IPS-15b (cell line): Measurements from ENCODE around the gene TAF11L13.
"Not testable (repeated sequence)": the region's sequence is repeated elsewhere in the genome, so short reads cannot be mapped to it uniquely, and the experiment has no call there.

Experiments
- H3K27me3 ChIP-seq: one replicate; pipeline ENCODE4 v1.6.1; 2013; ENCODE audit warnings: low read length; ENCODE audit not compliant: control insufficient read depth, insufficient read depth
- H3K36me3 ChIP-seq: one replicate; pipeline ENCODE4 v1.6.1; 2013; ENCODE audit warnings: low read length; ENCODE audit not compliant: control insufficient read depth, insufficient read depth
- H3K4me1 ChIP-seq: one replicate; pipeline ENCODE4 v1.6.1; 2013; ENCODE audit warnings: mild to moderate bottlenecking, low read length; ENCODE audit not compliant: control insufficient read depth, insufficient read depth
- H3K4me3 ChIP-seq: one replicate; pipeline ENCODE4 v1.5.1; 2013; ENCODE audit warnings: low read depth, low read length
- H3K9ac ChIP-seq: one replicate; pipeline ENCODE4 v1.6.1; 2013; ENCODE audit warnings: low read depth, mild to moderate bottlenecking, low read length
- H3K9me3 ChIP-seq: one replicate; pipeline ENCODE4 v1.6.1; 2013; ENCODE audit warnings: mild to moderate bottlenecking, low read length; ENCODE audit not compliant: control insufficient read depth, insufficient read depth

The TAF11L13 gene

GRCh38 chr5:17625686-17626085 lies 6.2 kb upstream of the TAF11L13 start:
- Histone ChIP-seq H3K36me3 (no peaks in the 10 kb centered on the region), H3K9ac (no peak overlapping the region), H3K27me3 (no peaks in the 10 kb centered on the region), H3K4me1 (no peaks in the 10 kb centered on the region), H3K9me3 (no peaks in the 10 kb centered on the region), H3K4me3 (no peak overlapping the region)

- no peak within 1 kb of the TSS for H3K4me3 ChIP-seq
- no peaks in the 10 kb centered on the region for H3K4me1 ChIP-seq
- H3K9ac ChIP-seq, result no peak within 1 kb of the TSS
- H3K9me3 ChIP-seq, result no peaks in the 10 kb centered on the region
- H3K36me3 ChIP-seq, result no peaks in the 10 kb centered on the region
- no peaks in the 10 kb centered on the region for H3K27me3 ChIP-seq
These were observed 2.3 kb downstream of the TAF11L13 start, which contains the start of gene TAF11L14 for GRCh38 chr5:17634160-17634559. TAF11L14 (plus strand) TSS chr5:17634460.

GRCh38 chr5:17649232-17649631 lies 17.3 kb downstream of the TAF11L13 start:
- H3K9me3 ChIP-seq, H3K4me3 ChIP-seq, H3K27me3 ChIP-seq, H3K36me3 ChIP-seq, H3K4me1 ChIP-seq, H3K9ac ChIP-seq: not testable (repeated sequence)

- not testable (repeated sequence) for H3K4me3 ChIP-seq, H3K36me3 ChIP-seq, H3K27me3 ChIP-seq, H3K9ac ChIP-seq, H3K9me3 ChIP-seq, H3K4me1 ChIP-seq
These were observed 23.4 kb downstream of the TAF11L13 start for GRCh38 chr5:17655201-17655759.

- Histone ChIP-seq H3K4me1 (no peaks in the 10 kb centered on the region), H3K9ac (no peak overlapping the region), H3K4me3 (no peak overlapping the region), H3K36me3 (no peaks in the 10 kb centered on the region), H3K27me3 (no peaks in the 10 kb centered on the region), H3K9me3 (no peaks in the 10 kb centered on the region)
These were observed 24.0 kb downstream of the TAF11L13 start for GRCh38 chr5:17655921-17656320.

GRCh38 chr5:17663182-17663581 lies 31.3 kb downstream of the TAF11L13 start:
- Histone ChIP-seq H3K9me3 (no peaks in the 10 kb centered on the region), H3K27me3 (no peaks in the 10 kb centered on the region), H3K9ac (no peak overlapping the region), H3K4me3 (no peak overlapping the region), H3K4me1 (no peaks in the 10 kb centered on the region), H3K36me3 (no peaks in the 10 kb centered on the region)

GRCh38 chr5:17665836-17666235 lies 33.9 kb downstream of the TAF11L13 start:
- Histone ChIP-seq H3K9ac (no peak overlapping the region), H3K4me3 (no peak overlapping the region), H3K9me3 (no peaks in the 10 kb centered on the region), H3K4me1 (no peaks in the 10 kb centered on the region), H3K27me3 (no peaks in the 10 kb centered on the region), H3K36me3 (no peaks in the 10 kb centered on the region)

- Histone ChIP-seq H3K4me3 (no peak overlapping the region), H3K4me1 (no peaks in the 10 kb centered on the region), H3K27me3 (no peaks in the 10 kb centered on the region), H3K36me3 (no peaks in the 10 kb centered on the region), H3K9ac (no peak overlapping the region), H3K9me3 (no peaks in the 10 kb centered on the region)
These were observed 34.9 kb downstream of the TAF11L13 start for GRCh38 chr5:17666726-17667235.

GRCh38 chr5:17670353-17670752 lies 38.5 kb downstream of the TAF11L13 start:
- Histone ChIP-seq H3K9ac (no peak overlapping the region), H3K9me3 (no peaks in the 10 kb centered on the region), H3K4me3 (no peak overlapping the region), H3K27me3 (no peaks in the 10 kb centered on the region), H3K4me1 (no peaks in the 10 kb centered on the region), H3K36me3 (no peaks in the 10 kb centered on the region)

- Histone ChIP-seq H3K27me3 (no peaks in the 10 kb centered on the region), H3K9ac (no peak overlapping the region), H3K9me3 (no peaks in the 10 kb centered on the region), H3K36me3 (no peaks in the 10 kb centered on the region), H3K4me1 (no peaks in the 10 kb centered on the region), H3K4me3 (no peak overlapping the region)
These were observed 47.0 kb downstream of the TAF11L13 start for GRCh38 chr5:17678751-17679324.

GRCh38 chr5:17679597-17680203 lies 47.8 kb downstream of the TAF11L13 start:
- H3K36me3 ChIP-seq, result no peaks in the 10 kb centered on the region
- no peaks in the 10 kb centered on the region for H3K27me3 ChIP-seq
- H3K9ac ChIP-seq, result no peak overlapping the region
- H3K4me1 ChIP-seq, result no peaks in the 10 kb centered on the region
- H3K9me3 ChIP-seq, result no peaks in the 10 kb centered on the region
- no peak overlapping the region for H3K4me3 ChIP-seq

- no peaks in the 10 kb centered on the region for H3K36me3 ChIP-seq
- H3K4me3 ChIP-seq, result no peak overlapping the region
- H3K27me3 ChIP-seq, result no peaks in the 10 kb centered on the region
- H3K9me3 ChIP-seq, result no peaks in the 10 kb centered on the region
- no peak overlapping the region for H3K9ac ChIP-seq
- H3K4me1 ChIP-seq, result no peaks in the 10 kb centered on the region
These were observed 48.8 kb downstream of the TAF11L13 start for GRCh38 chr5:17680737-17681136.
